ENCODE results near the gene KRT75. TPM values are rescaled to one million over a fixed set of nuclear protein-coding genes. Genes with fewer than 3 reads are reported as not detected.

Gene KRT75
- under 1 TPM; 0.08 to 0.19 TPM for polyA plus RNA-seq

- Histone ChIP-seq H3K4me3 (ENCODE audit: low read depth in 1 of 2, low read length in 2 of 2) (no peak within 1 kb of the TSS), H3K27me3 (ENCODE audit: control insufficient read depth in 1 of 2, insufficient read depth in 2 of 2, low read length in 2 of 2) (peaks cover 0 to 4% of the 10 kb centered on the region in 2 donors), H3K36me3 (ENCODE audit: control insufficient read depth in 2 of 2, insufficient read depth in 2 of 2, low read length in 1 of 2) (no peaks in the 10 kb centered on the region), H3K4me1 (ENCODE audit: control insufficient read depth in 2 of 2, insufficient read depth in 2 of 2, low read length in 1 of 2) (peaks cover 0 to 10% of the 10 kb centered on the region in 2 donors), H3K9me3 (ENCODE audit: control insufficient read depth in 2 of 2, insufficient read depth in 1 of 2, low read depth in 1 of 2, low read length in 1 of 2) (no peaks in the 10 kb centered on the region), H3K27ac (ENCODE audit: low read depth in 2 of 2, low read length in 1 of 2) (no peak within 1 kb of the TSS)
- WGBS, 2 donors: 77 to 78% methylated on average over 20 of the region's 20 CpGs
These were observed at the start of gene KRT75 for GRCh38 chr12:52434081-52434733. Gene KRT75 (minus strand): TSS chr12:52434371. CDS start chr12:52434304, 67 bp downstream.

- Histone ChIP-seq H3K36me3 (ENCODE audit: control insufficient read depth in 2 of 2, insufficient read depth in 2 of 2, low read length in 1 of 2) (no peaks in the 10 kb centered on the region), H3K27ac (ENCODE audit: low read depth in 2 of 2, low read length in 1 of 2) (no peak overlapping the region), H3K27me3 (ENCODE audit: control insufficient read depth in 1 of 2, insufficient read depth in 2 of 2, low read length in 2 of 2) (no peaks in the 10 kb centered on the region), H3K9me3 (ENCODE audit: control insufficient read depth in 2 of 2, insufficient read depth in 1 of 2, low read depth in 1 of 2, low read length in 1 of 2) (no peaks in the 10 kb centered on the region), H3K4me1 (ENCODE audit: control insufficient read depth in 2 of 2, insufficient read depth in 2 of 2, low read length in 1 of 2) (no peaks in the 10 kb centered on the region), H3K4me3 (ENCODE audit: low read depth in 1 of 2, low read length in 2 of 2) (no peak overlapping the region)
- WGBS, 2 donors: 61 to 67% methylated on average over 3 of the region's 3 CpGs
These were observed 45.9 kb upstream of the KRT75 start for GRCh38 chr12:52480073-52480472.

- no peaks in the 10 kb centered on the region for H3K27me3 ChIP-seq (ENCODE audit: control insufficient read depth in 1 of 2, insufficient read depth in 2 of 2, low read length in 2 of 2)
- H3K4me3 ChIP-seq (ENCODE audit: low read depth in 1 of 2, low read length in 2 of 2): no peak overlapping the region
- H3K27ac ChIP-seq (ENCODE audit: low read depth in 2 of 2, low read length in 1 of 2): no peak overlapping the region
- no peaks in the 10 kb centered on the region for H3K36me3 ChIP-seq (ENCODE audit: control insufficient read depth in 2 of 2, insufficient read depth in 2 of 2, low read length in 1 of 2)
- WGBS, 2 donors: 54 to 68% methylated on average over 2 of the region's 2 CpGs
- no peaks in the 10 kb centered on the region for H3K9me3 ChIP-seq (ENCODE audit: control insufficient read depth in 2 of 2, insufficient read depth in 1 of 2, low read depth in 1 of 2, low read length in 1 of 2)
- no peaks in the 10 kb centered on the region for H3K4me1 ChIP-seq (ENCODE audit: control insufficient read depth in 2 of 2, insufficient read depth in 2 of 2, low read length in 1 of 2)
These were observed 43.5 kb upstream of the KRT75 start for GRCh38 chr12:52477651-52478050.

GRCh38 chr12:52474212-52474611, 40.0 kb upstream of the KRT75 start:
- WGBS, 2 donors: 93 to 97% methylated on average over 2 of the region's 2 CpGs
- Histone ChIP-seq H3K4me1 (ENCODE audit: control insufficient read depth in 2 of 2, insufficient read depth in 2 of 2, low read length in 1 of 2) (no peaks in the 10 kb centered on the region), H3K36me3 (ENCODE audit: control insufficient read depth in 2 of 2, insufficient read depth in 2 of 2, low read length in 1 of 2) (no peaks in the 10 kb centered on the region), H3K27me3 (ENCODE audit: control insufficient read depth in 1 of 2, insufficient read depth in 2 of 2, low read length in 2 of 2) (no peaks in the 10 kb centered on the region), H3K27ac (ENCODE audit: low read depth in 2 of 2, low read length in 1 of 2) (no peak overlapping the region), H3K9me3 (ENCODE audit: control insufficient read depth in 2 of 2, insufficient read depth in 1 of 2, low read depth in 1 of 2, low read length in 1 of 2) (no peaks in the 10 kb centered on the region), H3K4me3 (ENCODE audit: low read depth in 1 of 2, low read length in 2 of 2) (no peak overlapping the region)

- 61 to 65% methylated on average over 4 of the region's 4 CpGs for WGBS, 2 donors
- Histone ChIP-seq H3K4me3 (ENCODE audit: low read depth in 1 of 2, low read length in 2 of 2) (no peak within 1 kb of the TSS), H3K27me3 (ENCODE audit: control insufficient read depth in 1 of 2, insufficient read depth in 2 of 2, low read length in 2 of 2) (no peaks in the 10 kb centered on the region), H3K4me1 (ENCODE audit: control insufficient read depth in 2 of 2, insufficient read depth in 2 of 2, low read length in 1 of 2) (no peaks in the 10 kb centered on the region), H3K27ac (ENCODE audit: low read depth in 2 of 2, low read length in 1 of 2) (peak within 1 kb of the TSS in 1 of 2 donors; percentile 30), H3K36me3 (ENCODE audit: control insufficient read depth in 2 of 2, insufficient read depth in 2 of 2, low read length in 1 of 2) (no peaks in the 10 kb centered on the region), H3K9me3 (ENCODE audit: control insufficient read depth in 2 of 2, insufficient read depth in 1 of 2, low read depth in 1 of 2, low read length in 1 of 2) (no peaks in the 10 kb centered on the region)
These were observed 39.6 kb upstream of the KRT75 start, which contains the start of gene KRT6C for GRCh38 chr12:52473768-52474167. Gene KRT6C (minus strand): TSS chr12:52473805. CDS start chr12:52473737, 68 bp downstream.

- Histone ChIP-seq H3K27ac (ENCODE audit: low read depth in 2 of 2, low read length in 1 of 2) (no peak overlapping the region), H3K36me3 (ENCODE audit: control insufficient read depth in 2 of 2, insufficient read depth in 2 of 2, low read length in 1 of 2) (no peaks in the 10 kb centered on the region), H3K4me1 (ENCODE audit: control insufficient read depth in 2 of 2, insufficient read depth in 2 of 2, low read length in 1 of 2) (no peaks in the 10 kb centered on the region), H3K27me3 (ENCODE audit: control insufficient read depth in 1 of 2, insufficient read depth in 2 of 2, low read length in 2 of 2) (no peaks in the 10 kb centered on the region), H3K9me3 (ENCODE audit: control insufficient read depth in 2 of 2, insufficient read depth in 1 of 2, low read depth in 1 of 2, low read length in 1 of 2) (no peaks in the 10 kb centered on the region), H3K4me3 (ENCODE audit: low read depth in 1 of 2, low read length in 2 of 2) (no peak overlapping the region)
- 72 to 83% methylated on average over 4 of the region's 4 CpGs for WGBS, 2 donors
These were observed 35.7 kb upstream of the KRT75 start for GRCh38 chr12:52469853-52470252.

- Histone ChIP-seq H3K4me1 (ENCODE audit: control insufficient read depth in 2 of 2, insufficient read depth in 2 of 2, low read length in 1 of 2) (no peaks in the 10 kb centered on the region), H3K9me3 (ENCODE audit: control insufficient read depth in 2 of 2, insufficient read depth in 1 of 2, low read depth in 1 of 2, low read length in 1 of 2) (no peaks in the 10 kb centered on the region), H3K4me3 (ENCODE audit: low read depth in 1 of 2, low read length in 2 of 2) (no peak overlapping the region), H3K27me3 (ENCODE audit: control insufficient read depth in 1 of 2, insufficient read depth in 2 of 2, low read length in 2 of 2) (no peaks in the 10 kb centered on the region), H3K27ac (ENCODE audit: low read depth in 2 of 2, low read length in 1 of 2) (no peak overlapping the region), H3K36me3 (ENCODE audit: control insufficient read depth in 2 of 2, insufficient read depth in 2 of 2, low read length in 1 of 2) (no peaks in the 10 kb centered on the region)
- WGBS, 2 donors: 57 to 64% methylated on average over 2 of the region's 2 CpGs
These were observed 30.7 kb upstream of the KRT75 start for GRCh38 chr12:52464897-52465296.

GRCh38 chr12:52461693-52462092, 27.5 kb upstream of the KRT75 start:
- Histone ChIP-seq H3K27me3 (ENCODE audit: control insufficient read depth in 1 of 2, insufficient read depth in 2 of 2, low read length in 2 of 2) (no peaks in the 10 kb centered on the region), H3K4me3 (ENCODE audit: low read depth in 1 of 2, low read length in 2 of 2) (no peak overlapping the region), H3K36me3 (ENCODE audit: control insufficient read depth in 2 of 2, insufficient read depth in 2 of 2, low read length in 1 of 2) (no peaks in the 10 kb centered on the region), H3K27ac (ENCODE audit: low read depth in 2 of 2, low read length in 1 of 2) (no peak overlapping the region), H3K4me1 (ENCODE audit: control insufficient read depth in 2 of 2, insufficient read depth in 2 of 2, low read length in 1 of 2) (no peaks in the 10 kb centered on the region), H3K9me3 (ENCODE audit: control insufficient read depth in 2 of 2, insufficient read depth in 1 of 2, low read depth in 1 of 2, low read length in 1 of 2) (no peaks in the 10 kb centered on the region)
- 58 to 71% methylated on average over 5 of the region's 5 CpGs for WGBS, 2 donors

- Histone ChIP-seq H3K27ac (ENCODE audit: low read depth in 2 of 2, low read length in 1 of 2) (no peak overlapping the region), H3K36me3 (ENCODE audit: control insufficient read depth in 2 of 2, insufficient read depth in 2 of 2, low read length in 1 of 2) (no peaks in the 10 kb centered on the region), H3K27me3 (ENCODE audit: control insufficient read depth in 1 of 2, insufficient read depth in 2 of 2, low read length in 2 of 2) (no peaks in the 10 kb centered on the region), H3K4me3 (ENCODE audit: low read depth in 1 of 2, low read length in 2 of 2) (no peak overlapping the region), H3K9me3 (ENCODE audit: control insufficient read depth in 2 of 2, insufficient read depth in 1 of 2, low read depth in 1 of 2, low read length in 1 of 2) (no peaks in the 10 kb centered on the region), H3K4me1 (ENCODE audit: control insufficient read depth in 2 of 2, insufficient read depth in 2 of 2, low read length in 1 of 2) (no peaks in the 10 kb centered on the region)
- WGBS, 2 donors: 90 to 91% methylated on average over 5 of the region's 5 CpGs
These were observed 24.7 kb upstream of the KRT75 start for GRCh38 chr12:52458861-52459260.

GRCh38 chr12:52455821-52456220, 21.6 kb upstream of the KRT75 start:
- WGBS, 2 donors: 78 to 82% methylated on average over 1 of the region's 1 CpG
- Histone ChIP-seq H3K4me1 (ENCODE audit: control insufficient read depth in 2 of 2, insufficient read depth in 2 of 2, low read length in 1 of 2) (no peaks in the 10 kb centered on the region), H3K4me3 (ENCODE audit: low read depth in 1 of 2, low read length in 2 of 2) (no peak overlapping the region), H3K36me3 (ENCODE audit: control insufficient read depth in 2 of 2, insufficient read depth in 2 of 2, low read length in 1 of 2) (no peaks in the 10 kb centered on the region), H3K27me3 (ENCODE audit: control insufficient read depth in 1 of 2, insufficient read depth in 2 of 2, low read length in 2 of 2) (no peaks in the 10 kb centered on the region), H3K9me3 (ENCODE audit: control insufficient read depth in 2 of 2, insufficient read depth in 1 of 2, low read depth in 1 of 2, low read length in 1 of 2) (no peaks in the 10 kb centered on the region), H3K27ac (ENCODE audit: low read depth in 2 of 2, low read length in 1 of 2) (no peak overlapping the region)

All from esophagus (tissue), 2 donors.